HK-2 (cell line): ENCODE results near the gene CHST1.

Source experiments
- DNase-seq: peaks from one replicate; pipeline ENCODE4 v3.0.0-alpha.2; 2018; ENCODE audit not compliant: unreplicated experiment

Gene CHST1

DNA sequence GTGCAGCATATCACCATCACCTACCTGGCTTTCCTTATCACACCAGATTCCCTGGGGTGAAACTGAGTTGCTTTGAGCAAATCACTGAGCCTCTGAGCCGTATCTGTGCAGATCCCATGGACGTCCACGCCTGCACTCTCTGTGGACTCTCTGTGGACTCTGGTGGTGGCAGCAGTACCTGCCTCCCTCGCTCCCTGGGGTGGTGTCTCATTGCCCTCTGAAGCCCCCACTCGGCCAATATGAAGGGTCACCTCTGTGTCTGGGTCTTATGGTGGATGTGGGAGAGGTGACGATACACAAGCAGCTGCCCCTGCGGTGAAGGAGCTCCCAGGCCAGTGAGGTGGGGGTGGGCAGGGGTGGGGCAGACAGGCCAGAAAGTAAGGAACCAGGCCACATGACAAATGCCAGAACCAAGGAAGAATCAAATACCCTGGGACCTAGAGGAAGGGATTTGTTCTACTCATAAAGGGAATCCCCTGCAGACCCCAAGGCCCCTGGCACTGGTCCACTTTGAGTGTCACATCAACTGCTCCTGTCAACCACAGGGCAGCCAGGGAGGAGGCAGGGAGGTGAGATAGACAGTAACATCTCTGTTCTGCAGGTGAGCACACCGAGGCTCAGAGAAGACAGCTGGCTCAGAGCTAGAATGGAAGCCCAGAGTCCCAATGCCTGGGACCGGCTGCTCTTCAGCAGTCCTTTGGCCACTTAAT lies 9.2 kb upstream of the CHST1 start:
- no peak for DNase-seq

DNA sequence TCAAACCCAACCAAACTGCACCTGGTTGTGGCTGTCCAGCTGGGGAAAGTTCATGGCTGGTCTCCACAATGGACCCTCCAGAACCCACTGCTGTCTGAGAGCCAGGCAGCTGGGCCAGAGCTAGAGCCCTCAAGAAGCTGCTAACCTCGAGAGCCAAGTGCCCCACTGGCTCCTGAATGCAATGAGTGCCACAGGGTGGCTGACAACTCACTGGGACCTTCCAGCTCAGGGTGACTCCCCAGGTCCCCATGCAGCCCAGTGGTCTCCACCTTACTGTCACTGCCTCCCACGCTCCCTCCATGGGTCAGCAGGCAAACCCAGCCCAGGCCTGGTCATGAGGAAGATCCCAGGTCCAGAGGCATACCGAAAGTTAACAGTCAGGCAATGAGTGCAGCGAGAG lies 8.0 kb upstream of the CHST1 start:
- DNase-seq: no peak

DNA sequence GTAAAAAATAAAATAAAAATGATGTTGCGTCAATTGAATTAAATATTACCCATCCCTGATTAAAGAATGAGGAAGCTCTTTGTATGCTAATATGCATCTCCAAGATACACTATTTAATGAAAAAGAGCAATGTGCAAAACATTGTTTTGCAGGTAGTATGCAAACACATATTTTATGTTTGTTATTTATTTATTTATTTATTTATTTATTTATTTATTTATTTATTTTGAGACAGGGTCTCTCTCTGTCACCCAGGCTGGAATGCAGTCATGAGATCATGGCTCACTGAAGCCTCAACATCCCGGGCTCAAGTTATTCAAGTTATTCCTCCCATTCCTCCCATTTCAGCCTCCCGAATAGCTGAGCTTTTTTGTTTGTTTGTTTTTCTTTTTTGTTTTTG lies 7.2 kb upstream of the CHST1 start:
- DNase-seq: no peak

DNA sequence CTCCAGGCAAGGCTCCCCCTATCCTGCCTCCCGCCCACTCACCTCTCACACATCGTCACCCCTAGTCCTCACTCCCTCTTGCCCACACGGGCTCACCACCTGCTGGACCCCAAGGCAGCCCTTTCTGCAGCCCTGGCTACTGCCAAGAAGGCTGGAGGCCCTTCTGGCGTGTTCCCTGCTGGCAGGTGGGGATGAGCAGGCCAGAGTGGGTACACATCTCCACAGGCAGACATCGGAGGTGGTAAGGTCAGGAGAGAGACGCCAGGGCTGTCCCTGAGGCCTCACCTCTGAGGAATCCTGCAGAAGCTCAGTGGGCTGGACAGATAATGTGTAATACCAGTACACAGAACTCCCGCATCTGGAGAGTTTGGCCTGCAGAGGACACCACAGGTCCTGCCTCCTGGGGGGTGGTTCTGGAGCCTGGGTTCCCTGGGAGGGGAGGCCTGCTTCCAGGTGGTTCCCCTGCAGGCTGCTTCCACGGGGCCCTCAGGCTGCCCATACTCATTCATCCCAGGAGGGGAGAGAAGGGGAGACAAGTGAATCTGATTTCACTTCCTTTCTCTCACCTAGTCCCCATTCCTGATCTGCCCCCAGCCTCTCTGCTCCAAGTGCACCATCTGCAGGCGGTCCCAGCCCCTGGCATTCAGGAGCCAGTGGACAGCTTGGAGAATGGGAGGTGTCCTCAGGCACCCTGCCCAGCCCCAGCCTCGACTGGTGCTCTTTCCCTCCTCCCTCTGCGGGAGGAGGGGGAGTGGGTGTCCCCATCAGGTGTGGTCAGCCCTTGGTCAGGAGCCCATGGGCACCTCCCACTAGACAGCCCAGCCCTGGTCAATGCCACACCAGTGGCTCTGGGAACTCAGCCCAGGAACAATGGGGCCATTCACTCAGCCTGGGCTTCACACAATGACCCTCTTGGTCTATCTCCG lies 6.1 kb upstream of the CHST1 start:
- DNase-seq: no peak

DNA sequence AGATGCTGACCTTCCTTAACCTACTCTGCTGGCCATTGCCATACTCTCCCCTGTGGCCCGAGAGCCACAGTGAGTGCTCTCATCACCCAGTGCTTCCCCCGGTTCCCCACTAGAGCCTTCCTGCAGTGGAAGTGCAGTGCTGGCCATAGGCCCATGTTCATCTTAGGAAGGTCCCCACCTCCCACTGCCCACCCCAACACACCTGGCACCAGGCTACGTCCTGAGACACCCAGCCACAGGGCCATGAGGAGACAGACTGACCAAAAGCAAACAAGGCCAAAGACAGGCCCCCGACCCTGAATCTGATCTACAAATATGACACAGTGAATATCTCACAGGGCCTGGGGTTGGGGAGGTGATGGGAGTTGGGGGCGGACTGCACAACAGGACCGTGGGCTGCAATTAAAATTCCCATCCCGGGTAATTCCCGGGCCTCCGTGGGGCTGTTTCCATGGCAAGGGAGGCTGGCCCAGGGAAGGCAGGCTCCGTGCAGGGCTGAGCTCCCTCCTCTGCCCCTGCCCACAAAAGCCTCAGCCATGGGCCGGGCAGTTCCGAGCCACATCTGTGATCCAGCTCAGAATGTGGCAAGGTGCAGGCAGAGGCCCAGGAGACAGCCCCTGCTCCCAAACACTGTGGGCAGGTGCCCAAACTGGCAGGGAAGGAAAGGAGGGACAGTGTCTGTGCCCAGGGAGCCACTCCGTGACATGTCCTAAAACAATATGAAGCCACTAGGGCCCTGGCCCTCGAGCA lies 5.1 kb upstream of the CHST1 start:
- no peak for DNase-seq

DNA sequence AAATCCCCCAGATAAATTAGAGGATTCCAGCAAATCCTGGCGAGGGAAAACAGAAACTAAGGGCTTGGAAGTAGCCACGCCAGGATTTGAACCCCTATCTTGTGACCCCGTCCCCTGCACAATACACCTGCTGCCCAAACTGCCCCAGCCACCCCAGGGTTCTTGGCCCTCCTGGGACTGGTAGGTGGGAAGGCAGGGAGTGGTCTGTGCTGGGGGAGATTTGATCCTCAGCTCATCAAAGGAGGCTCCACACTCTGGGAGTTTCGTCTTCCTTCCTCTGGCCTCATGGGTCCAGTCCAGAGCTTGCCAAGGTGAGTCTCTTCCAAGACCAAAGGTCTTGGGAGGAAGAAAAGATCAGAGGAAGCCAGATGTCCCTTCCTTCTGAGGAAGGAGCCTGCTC lies 4.5 kb upstream of the CHST1 start:
- no peak for DNase-seq

DNA sequence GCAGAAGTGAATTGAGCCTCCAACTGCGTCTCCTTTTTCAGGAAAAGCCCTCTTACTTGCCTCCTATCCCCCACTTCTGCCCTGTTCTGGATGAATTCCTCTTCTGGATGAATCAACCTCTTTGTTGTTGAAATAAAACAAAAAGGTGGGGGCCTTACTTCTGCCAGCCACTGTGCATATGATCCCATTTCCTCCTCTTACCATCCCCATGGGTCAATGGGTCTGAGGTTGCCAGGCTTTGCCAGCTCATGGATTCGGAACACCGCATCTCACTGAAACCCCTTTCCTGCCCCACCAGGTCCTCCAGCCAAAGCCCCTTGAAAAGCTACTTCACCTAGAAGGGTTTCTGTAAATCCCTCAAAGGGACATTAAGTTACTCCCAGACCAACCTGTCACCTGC lies 3.7 kb upstream of the CHST1 start:
- DNase-seq: no peak

DNA sequence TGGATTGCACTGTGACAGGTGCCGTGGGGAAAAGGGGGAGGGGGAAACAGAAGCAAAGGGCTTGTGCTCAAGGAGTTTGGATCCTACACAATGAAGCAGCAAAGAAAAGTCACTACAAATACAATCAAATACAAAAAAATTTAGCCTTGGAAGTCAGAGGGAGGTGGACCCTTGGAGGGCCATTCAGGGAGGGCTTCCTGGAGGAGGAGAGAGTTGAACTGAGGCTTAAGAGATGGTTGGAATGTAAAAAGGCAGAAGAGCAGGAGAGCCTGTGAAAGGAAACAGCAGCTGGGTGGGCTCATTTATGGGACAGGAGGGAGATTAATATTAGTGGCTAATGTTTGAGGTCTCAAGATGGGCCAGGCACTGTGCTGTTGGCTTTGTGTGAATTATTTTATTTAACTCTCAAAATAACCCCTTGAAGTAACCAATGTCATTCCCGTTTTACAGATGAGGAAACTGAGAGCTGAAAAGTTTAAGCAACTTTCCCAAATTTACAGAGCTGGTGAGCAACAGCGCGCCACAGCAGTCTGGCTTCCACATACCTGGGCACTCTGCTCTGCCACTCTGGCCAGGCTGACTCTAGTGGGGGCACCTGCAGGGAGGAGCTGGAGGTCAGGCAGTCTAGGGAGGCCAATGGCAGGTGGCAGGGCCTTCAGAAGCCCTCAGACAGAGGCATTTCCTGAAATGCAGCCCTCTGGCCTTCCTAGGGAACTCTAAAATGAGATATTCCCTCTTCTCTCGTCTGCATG lies 2.7 kb upstream of the CHST1 start:
- DNase-seq: no peak

DNA sequence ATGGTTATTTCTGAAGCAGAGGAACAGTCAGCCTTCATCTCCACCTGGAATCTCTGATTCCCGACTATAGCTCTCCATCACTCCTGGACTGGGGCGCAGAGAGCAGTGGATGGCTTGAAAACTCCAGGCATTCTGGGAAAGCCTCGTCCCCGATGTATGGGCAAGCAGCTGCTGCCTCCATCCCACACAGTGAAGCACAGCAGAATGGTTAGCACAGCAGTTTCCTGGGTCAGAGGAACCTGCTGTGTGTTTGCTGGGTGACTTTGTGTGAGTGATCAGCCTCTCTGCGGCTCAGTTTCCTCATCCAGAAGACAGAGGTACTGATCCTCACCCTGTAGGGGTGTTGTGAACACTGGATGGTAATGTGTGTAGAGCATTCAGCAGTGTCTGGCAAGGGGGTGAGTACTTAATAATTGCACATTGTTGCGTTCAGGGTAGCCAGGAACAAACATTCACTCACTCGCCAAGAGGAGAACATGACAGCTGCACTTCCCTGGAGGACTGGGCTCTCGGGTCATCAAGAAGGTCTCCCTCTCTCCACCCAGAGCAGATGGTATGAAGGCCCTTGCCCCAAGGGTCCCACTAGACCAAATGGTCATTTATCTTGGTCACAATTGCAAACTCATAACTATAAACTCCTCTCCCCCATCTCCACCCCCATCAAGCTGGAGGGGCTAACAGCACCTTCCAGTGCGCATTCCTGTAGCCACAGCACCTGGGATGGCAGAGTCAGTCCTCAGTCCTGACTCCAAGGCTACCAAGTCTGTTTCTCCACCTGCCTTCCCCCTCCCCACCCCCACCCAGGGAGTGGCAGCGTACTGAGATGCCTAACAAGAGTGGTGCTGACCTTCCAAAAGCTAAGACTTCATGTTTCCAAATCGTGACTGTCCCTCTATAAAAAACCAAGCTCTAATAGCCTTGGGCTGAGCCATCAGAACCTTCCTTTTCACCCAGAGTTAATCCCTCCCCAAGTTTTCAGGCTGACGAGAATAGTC lies 1.5 kb upstream of the CHST1 start:
- no peak for DNase-seq

DNA sequence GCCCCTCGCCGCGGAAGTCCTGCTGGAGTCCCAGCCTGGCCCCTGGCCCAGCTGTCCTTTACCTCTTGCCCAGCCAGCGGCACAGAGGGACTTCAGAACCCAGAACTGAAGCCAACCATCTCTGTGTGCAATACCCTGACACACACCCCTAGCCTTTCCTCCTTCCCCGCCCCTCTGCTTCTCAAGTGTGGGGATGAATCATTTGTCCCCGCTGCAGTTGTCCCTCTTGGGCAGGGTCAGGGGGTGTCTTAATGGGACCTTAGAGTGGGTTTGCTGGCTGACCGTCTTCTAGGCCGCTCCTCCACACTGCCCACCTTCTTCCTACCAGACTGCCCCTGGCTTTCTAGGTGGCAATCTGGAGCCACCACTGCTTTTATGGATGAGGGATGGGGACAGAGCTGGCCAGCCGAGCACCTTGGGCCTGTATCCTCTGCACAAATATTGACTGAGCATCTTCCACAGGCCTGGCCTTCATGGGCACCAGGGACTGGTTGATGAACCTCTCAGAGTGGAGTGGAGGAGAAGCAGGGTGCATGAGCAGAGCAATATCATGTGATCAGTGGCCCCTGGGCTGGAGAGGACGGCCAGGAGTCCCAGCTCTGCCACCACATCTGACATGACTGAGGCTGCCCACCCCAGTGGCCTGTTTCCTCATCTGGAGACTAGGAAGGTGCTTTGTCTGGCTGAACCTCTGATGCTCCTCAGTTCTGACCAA lies 668 bp upstream of the CHST1 start:
- no peak for DNase-seq

DNA sequence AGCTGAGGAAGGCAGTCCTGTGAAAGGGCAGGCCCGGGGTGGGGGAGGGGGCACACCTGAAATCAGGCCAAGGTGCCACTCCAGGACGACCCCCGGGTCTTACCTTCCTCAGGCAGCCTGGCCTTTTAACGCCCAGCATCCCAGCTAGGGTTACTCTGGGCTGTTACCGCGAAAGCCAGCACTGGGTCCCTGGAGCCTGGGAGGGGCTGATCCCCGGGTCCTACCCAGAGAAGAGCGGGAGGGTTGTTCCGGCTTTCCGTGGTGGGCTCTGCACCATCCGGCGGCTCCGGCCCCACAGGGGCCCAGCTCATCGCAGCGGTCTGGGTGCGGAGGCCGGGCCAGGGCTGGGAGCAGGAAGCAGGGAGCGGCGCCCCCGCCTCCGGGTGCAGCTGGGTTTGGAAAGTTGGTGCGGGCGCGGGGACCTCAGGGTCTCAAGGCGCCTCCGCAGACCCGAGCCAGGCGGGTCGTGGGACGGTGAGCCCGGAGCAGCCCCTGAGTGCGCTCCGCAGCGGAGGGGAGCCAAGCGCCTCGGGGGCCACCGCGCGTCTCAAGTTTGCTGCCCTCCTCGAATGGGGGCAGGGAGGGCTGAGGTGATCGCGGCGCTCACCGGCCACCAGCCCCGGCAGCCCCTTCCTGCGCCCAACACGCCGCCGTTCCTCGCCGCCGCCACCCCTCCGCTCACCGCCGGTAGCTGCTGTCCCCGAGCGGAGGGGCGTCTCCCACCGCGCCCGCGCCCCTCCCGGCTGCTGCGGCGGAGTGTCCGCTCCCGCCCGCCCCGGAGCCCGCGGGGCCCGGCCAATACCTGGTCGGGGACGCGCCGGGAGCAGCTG lies 831 bp downstream of the CHST1 start:
- DNase-seq: no peak

DNA sequence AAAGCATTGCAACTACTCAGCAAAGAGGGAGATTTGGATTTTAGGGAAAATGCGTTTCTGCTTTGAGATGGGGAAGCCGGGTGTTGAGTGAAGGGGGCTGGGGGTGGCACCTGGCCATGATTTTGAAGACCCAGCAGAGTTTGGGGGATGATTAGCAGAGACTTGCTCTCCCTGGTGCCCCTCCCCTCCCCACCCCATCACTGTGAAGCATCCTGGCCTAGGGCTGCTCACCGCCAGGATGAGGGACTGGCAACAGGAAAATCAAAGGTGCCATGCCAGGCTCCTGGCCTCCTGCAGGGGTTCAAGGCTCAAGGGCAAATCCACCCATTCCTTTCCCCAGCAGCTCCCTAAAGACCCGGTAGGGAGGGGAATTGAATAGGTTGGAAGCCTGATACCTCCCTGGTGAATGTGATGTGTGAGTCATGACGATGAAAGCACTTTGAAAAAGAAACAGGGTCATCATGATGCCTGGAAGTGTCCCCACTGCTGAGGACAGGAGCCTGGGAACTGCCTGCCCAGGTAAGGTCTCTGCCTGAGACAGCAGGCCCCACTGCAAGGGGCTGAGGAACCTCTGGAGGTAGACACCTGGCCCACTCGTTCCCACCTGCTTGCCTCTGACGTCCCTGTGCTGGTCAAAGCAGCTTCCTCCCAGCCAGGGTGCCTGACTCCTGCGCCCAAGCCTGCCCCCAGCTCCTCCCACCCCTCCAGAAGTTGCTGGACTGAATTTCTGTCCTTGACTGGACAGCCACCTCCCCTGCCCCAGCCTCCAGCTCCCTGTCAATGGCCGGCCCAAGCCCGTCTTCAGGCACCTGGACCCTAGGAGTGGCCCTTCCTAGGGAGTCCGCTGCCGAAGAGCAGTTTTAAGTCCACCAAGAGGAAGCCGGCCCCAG lies 1.7 kb downstream of the CHST1 start:
- no peak for DNase-seq

DNA sequence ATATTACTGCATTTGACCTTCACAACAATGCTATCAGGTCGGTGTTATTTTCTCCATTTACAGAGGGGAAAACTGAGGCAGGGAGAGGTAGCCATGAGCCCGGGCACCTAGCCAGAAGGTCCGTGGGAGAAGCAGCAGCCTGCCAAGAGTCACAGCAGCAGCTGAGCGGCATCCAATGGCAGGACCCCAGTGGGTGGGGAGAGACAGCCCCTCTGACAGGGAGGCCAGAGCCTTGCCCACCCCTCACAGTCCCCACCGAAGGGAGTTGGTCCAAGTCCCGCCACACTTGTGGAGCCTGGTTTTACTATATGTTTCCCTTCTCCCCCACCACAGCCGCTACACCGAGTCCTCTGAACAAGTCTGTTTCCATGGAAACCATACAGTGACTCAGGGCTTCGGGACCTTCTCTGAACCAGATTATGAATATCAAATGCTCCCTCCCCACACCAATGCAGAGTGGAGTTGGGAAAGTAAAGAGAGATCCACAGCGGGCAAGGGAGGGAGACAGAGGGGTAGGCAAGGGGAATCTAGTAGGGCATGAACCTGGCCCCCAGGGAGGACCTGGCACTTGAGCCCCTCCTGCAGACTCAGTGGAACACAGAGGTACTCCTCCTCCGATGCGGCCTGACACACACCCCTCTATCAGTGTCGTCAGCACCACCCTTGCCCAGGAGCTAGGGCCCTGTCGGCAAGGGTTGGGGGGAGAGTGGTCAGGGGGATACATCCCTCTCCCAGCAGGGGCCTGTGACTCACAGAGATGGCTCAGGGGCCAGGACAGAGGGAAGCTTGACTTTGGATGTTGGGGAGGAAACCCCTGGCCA lies 2.5 kb downstream of the CHST1 start:
- DNase-seq: no peak

DNA sequence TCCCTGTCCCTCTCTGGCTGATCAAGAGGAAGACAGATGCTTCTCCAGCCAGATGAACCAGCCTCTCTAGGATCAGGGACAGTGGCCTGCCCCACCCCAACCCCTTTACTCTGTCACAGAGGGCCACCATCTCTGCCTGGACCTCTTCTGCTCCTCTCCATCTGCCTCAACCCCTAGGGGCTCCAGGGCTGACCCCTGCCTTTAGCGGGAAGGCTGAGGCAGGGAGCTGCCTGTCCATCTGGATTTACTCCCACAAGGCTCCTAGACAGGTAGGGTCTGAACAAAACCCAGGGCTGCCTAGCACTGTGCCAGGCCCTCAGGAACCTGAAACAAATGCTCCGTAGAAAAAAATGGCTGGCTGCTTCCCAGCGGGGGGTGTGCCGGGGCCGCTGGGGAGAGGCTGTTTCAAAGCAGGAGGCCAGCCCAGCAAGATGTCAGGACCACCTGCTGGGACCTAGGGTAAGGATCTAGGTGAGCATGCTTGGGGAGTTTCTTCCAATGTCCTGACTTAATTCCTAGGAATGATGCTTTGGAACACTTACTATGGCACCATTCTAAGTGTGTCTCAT lies 3.2 kb downstream of the CHST1 start:
- no peak for DNase-seq

DNA sequence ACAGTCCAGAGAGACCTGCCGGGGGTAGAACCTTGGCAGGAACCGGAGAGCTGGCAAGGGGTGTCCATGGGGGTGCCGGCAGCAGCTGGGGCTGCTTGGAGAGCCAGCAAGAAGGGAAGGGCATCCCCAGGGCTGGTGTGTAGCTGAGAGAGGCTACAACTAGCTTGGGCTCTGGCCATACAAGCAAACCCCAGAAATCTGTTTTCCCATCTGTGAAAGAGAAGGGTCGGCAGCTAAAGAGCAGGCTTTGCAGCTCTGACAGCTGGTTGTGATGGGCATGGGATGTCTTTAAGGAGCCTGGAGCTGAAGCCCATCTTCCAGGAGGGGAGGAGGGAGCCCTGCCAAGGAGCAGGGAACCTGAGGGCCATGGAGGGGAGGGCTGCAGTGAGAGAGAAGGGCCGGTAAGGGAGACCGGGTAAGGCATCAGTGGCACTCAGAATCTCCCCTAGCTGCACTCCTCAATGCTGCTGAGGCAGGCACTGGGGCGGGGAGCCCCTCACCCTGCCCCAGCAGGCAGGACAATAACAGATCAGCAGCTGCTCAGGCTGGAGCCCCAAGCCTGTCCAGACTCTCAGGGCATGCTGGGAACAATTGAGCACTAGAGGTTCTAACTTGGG lies 3.9 kb downstream of the CHST1 start:
- no peak for DNase-seq

DNA sequence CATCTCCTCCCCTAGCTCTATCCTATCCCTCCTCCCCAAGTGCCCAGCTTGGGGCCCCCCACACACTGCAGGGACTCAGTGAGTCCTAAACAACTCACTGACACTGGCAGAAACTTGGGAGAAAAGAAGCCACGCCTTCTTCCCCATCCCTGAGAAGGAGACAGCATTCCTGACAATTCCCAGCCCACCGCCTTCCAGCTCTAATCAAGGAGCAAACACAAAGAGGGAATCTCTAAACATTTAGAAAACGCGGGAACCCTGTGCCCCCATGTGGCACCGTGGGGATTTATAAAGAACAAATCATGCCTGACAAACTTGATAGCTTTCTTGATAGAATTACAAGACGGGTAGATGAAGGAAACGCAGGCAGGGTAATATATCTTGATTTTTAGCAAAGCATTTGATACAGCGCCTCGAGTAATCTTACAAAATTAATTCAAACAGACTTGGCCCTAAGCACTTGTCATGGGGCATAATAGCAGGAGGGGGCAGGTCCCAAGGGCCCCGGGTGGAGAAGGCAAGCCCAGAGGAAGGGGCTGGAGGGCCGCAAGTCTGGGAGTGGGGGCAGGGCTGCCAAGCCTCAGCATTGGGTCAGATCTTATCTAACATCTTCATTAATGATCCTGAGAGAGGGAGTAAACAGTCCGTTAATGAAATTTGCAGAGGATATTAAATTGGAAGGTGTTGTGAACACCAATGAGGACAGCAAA lies 4.5 kb downstream of the CHST1 start:
- DNase-seq: no peak
